ENCODE data around the gene DHRS1. TPM values are rescaled to one million over a fixed set of nuclear protein-coding genes. Genes with fewer than 3 reads are reported as not detected.
A peak's percentile ranks its signal among the peaks of the same experiment; 100 is the strongest.

Gene DHRS1
- total and polyA plus RNA-seq, 3 experiments from 2014 or later = 9.3 to 34.8 (median 9.8) TPM

DNA sequence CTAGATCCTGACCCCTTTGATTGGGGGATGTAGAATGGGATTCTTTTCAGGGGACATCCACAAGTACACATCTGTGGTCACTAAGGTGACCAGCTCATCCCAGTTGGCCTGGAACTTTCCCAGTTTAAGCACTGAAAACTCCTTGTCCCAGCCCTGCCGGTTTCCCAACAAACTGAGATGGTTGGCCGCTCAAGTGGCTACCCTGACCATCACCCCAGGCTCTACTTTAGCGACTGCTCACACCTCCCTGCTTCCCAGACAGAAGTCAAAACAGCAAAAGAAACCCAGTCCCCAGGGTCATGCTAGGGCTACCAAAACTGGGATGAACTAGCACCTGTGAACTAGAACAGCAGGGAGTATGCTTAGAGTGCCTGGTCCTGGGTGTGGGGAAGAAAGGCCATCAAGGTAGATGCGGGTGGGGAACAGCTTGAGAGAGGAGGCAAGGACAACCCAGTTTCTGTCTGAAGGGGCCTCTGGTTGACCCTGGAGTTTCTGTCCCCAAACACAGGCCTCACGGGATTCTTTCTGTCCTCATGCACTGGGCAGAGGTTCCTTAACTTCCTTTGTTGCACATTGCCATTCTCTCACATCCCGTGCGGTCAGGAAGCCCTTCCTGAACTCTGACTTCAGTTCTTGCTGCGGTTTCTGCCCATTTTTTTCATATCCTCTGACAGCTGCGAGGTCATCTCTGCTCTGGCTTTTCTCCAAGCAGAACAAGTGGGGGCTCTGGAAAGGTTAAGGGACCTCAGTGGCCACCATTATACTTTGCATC is 13.3 kb upstream of the DHRS1 start:
- Mint-ChIP-seq H3K27me3 (peaks cover 0 to 2% of the 10 kb centered on the region in 2 donors), H3K36me3 (peaks cover 0 to 7% (median 6%) of the 10 kb centered on the region in 3 donors), H3K4me3 (peak overlapping the region; percentile 79 to 89 (median 87)), H3K27ac (peak overlapping the region; percentile 89 to 99 (median 94)), H3K9me3 (no peaks in the 10 kb centered on the region), H3K4me1 (peaks cover 68 to 76% (median 69%) of the 10 kb centered on the region in 3 donors)
- POLR2A ChIA-PET = interaction anchor here (0.7 to 3.5 kb wide), 6 partner anchors 13 to 118 kb away, joined by 3 to 26 read pairs (median 4); partner anchors contain the start of genes CBLN3, KHNYN, NOP9 and TINF2
- H3K36me3 ChIP-seq (ENCODE audit: insufficient read depth, low read length) = no peaks in the 10 kb centered on the region
- DNase-seq = peak in 3 of 5 donors; percentile 44 to 65 (median 61)
- no peak overlapping the region for H3K4me3 ChIP-seq (ENCODE audit: low read length)
- H3K9me3 ChIP-seq (ENCODE audit: low read length) = no peaks in the 10 kb centered on the region
- H3K27ac ChIP-seq (ENCODE audit: low read depth, low read length) = peak overlapping the region; percentile 69
- no peaks in the 10 kb centered on the region for H3K27me3 ChIP-seq (ENCODE audit: insufficient read depth, low read length, poor library complexity, severe bottlenecking)
- peaks cover 63% of the 10 kb centered on the region for H3K4me1 ChIP-seq (ENCODE audit: insufficient read depth, low read length)
- CTCF ChIA-PET = interaction anchor here (4.3 to 17.7 kb wide), 4 partner anchors 13 to 70 kb away, joined by 20 to 265 read pairs (median 119); partner anchors contain the start of genes ADCY4, DHRS1, NOP9 and RABGGTA

DNA sequence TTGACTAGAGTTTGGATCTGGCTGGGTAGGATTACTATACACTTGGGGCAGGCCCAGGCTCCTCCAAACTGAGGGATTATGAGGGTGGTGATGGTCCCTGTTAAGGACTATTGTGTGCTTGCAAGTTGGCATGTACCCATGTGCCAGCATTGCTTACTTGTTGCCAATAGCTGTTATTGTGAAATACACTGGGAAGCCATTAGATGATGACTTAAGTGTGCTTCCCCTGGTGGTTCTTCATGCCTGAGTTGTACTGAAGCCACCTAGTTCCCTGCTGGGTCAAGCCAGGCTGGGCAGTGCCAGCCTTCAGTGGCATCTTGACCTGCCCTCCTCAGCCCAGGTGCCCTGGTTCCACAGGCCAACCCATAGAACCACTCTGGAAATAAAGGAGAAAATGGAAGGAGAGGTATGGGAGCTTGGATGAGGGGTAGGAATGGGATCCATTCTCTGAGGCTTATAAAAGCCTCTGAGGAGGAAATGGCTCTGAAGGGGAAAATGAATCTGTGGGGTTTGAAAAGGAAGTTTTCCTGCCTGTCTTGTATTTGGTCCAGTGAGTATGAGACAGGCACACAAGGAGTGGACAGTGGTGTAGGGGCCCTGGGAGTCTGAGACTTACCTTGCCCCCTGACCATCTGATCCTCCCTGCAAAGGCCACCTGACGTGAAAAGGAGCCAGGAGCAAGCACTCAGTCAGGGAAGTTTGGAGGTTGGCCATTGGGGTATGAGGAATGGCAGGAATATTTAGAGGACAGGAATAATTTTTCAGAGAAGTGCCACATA is 12.4 kb upstream of the DHRS1 start:
- H3K9me3 Mint-ChIP-seq = no peaks in the 10 kb centered on the region
- peak overlapping the region; percentile 79 to 89 (median 86) for H3K4me3 Mint-ChIP-seq
- Histone ChIP-seq H3K9me3 (ENCODE audit: low read length) (no peaks in the 10 kb centered on the region), H3K27me3 (ENCODE audit: insufficient read depth, low read length, poor library complexity, severe bottlenecking) (no peaks in the 10 kb centered on the region), H3K36me3 (ENCODE audit: insufficient read depth, low read length) (no peaks in the 10 kb centered on the region), H3K27ac (ENCODE audit: low read depth, low read length) (peak overlapping the region; percentile 69), H3K4me3 (ENCODE audit: low read length) (peak overlapping the region; percentile 58), H3K4me1 (ENCODE audit: insufficient read depth, low read length) (peaks cover 66% of the 10 kb centered on the region)
- peak in 1 of 5 donors; percentile 18 for DNase-seq
- peaks cover 0 to 14% (median 6%) of the 10 kb centered on the region in 3 donors for H3K36me3 Mint-ChIP-seq
- ChIA-PET CTCF (interaction anchor here (0.9 to 17.7 kb wide), 9 partner anchors 12 to 125 kb away, joined by 3 to 265 read pairs (median 13); partner anchors contain the start of genes ADCY4, DHRS1, MDP1 and NOP9), POLR2A (interaction anchor here (0.9 to 3.5 kb wide), 7 partner anchors 10 to 197 kb away, joined by 4 to 26 read pairs (median 8); partner anchors contain the start of genes CBLN3, DCAF11, KHNYN and NRL)
- peaks cover 68 to 77% (median 71%) of the 10 kb centered on the region in 3 donors for H3K4me1 Mint-ChIP-seq
- peaks cover 0 to 2% of the 10 kb centered on the region in 2 donors for H3K27me3 Mint-ChIP-seq
- peak overlapping the region; percentile 89 to 99 (median 94) for H3K27ac Mint-ChIP-seq

DNA sequence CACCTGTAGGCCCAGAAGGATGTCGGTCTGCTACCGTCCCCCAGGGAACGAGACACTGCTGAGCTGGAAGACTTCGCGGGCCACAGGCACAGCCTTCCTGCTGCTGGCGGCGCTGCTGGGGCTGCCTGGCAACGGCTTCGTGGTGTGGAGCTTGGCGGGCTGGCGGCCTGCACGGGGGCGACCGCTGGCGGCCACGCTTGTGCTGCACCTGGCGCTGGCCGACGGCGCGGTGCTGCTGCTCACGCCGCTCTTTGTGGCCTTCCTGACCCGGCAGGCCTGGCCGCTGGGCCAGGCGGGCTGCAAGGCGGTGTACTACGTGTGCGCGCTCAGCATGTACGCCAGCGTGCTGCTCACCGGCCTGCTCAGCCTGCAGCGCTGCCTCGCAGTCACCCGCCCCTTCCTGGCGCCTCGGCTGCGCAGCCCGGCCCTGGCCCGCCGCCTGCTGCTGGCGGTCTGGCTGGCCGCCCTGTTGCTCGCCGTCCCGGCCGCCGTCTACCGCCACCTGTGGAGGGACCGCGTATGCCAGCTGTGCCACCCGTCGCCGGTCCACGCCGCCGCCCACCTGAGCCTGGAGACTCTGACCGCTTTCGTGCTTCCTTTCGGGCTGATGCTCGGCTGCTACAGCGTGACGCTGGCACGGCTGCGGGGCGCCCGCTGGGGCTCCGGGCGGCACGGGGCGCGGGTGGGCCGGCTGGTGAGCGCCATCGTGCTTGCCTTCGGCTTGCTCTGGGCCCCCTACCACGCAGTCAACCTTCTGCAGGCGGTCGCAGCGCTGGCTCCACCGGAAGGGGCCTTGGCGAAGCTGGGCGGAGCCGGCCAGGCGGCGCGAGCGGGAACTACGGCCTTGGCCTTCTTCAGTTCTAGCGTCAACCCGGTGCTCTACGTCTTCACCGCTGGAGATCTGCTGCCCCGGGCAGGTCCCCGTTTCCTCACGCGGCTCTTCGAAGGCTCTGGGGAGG is 11.3 kb upstream of the DHRS1 start, which contains the start of gene LTB4R:
TSS of gene LTB4R (plus strand) at position 857 of the 959 bp plus-strand sequence. CDS start 4,150 bp downstream, outside the sequence.
- H3K4me1 Mint-ChIP-seq = peaks cover 68 to 77% (median 71%) of the 10 kb centered on the region in 3 donors
- H3K4me3 Mint-ChIP-seq = peak within 1 kb of the TSS; percentile 79 to 89 (median 86)
- peaks cover 0 to 25% (median 10%) of the 10 kb centered on the region in 3 donors for H3K36me3 Mint-ChIP-seq
- peak within 1 kb of the TSS; percentile 89 to 99 (median 96) for H3K27ac Mint-ChIP-seq
- peaks cover 0 to 2% of the 10 kb centered on the region in 2 donors for H3K27me3 Mint-ChIP-seq
- H3K9me3 Mint-ChIP-seq = no peaks in the 10 kb centered on the region
- peaks cover 66% of the 10 kb centered on the region for H3K4me1 ChIP-seq (ENCODE audit: insufficient read depth, low read length)
- ChIA-PET CTCF (interaction anchor here (0.9 to 17.7 kb wide), 16 partner anchors 8 to 126 kb away, joined by 3 to 265 read pairs (median 5); partner anchors contain the start of genes ADCY4, CBLN3, DHRS1 and KHNYN), POLR2A (interaction anchor here (0.6 to 3.5 kb wide), 10 partner anchors 9 to 196 kb away, joined by 3 to 26 read pairs (median 8); partner anchors contain the start of genes CBLN3, DCAF11, DHRS1 and KHNYN)
- H3K27me3 ChIP-seq (ENCODE audit: insufficient read depth, low read length, poor library complexity, severe bottlenecking) = no peaks in the 10 kb centered on the region
- peak; percentile 56 to 82 (median 74) for DNase-seq
- no peaks in the 10 kb centered on the region for H3K9me3 ChIP-seq (ENCODE audit: low read length)
- peak within 1 kb of the TSS; percentile 58 for H3K4me3 ChIP-seq (ENCODE audit: low read length)
- H3K36me3 ChIP-seq (ENCODE audit: insufficient read depth, low read length) = peaks cover 10% of the 10 kb centered on the region
- peak within 1 kb of the TSS; percentile 69 for H3K27ac ChIP-seq (ENCODE audit: low read depth, low read length)

DNA sequence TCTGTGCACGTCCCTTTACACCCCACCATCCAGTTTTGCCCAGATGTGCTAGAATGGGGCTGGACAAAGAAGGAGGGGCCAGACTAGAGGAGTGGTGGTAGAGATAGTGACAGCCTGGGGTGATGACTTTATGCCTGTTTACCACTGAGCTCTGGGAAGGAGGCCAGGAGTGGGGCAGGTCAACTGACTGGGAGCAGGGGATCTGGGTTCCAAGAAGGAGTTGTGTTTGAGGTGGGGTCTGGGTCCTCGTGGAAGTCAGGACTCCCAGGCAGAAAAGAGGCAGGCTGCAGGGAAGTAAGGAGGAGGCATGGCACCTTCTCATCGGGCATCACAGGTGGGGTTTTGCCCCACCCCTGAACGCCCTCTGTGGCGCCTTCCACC is 10.7 kb upstream of the DHRS1 start:
- no peaks in the 10 kb centered on the region for H3K9me3 Mint-ChIP-seq
- DNase-seq = no peak
- ChIA-PET POLR2A (interaction anchor here (1.5 to 3.5 kb wide), 7 partner anchors 11 to 120 kb away, joined by 3 to 26 read pairs (median 9); partner anchors contain the start of genes CBLN3, DHRS1, KHNYN and NOP9), CTCF (interaction anchor here (0.9 to 17.7 kb wide), 13 partner anchors 10 to 126 kb away, joined by 3 to 265 read pairs (median 12); partner anchors contain the start of genes ADCY4, CBLN3, DHRS1 and KHNYN)
- H3K27ac ChIP-seq (ENCODE audit: low read depth, low read length) = peak overlapping the region; percentile 69
- peak overlapping the region; percentile 58 for H3K4me3 ChIP-seq (ENCODE audit: low read length)
- H3K36me3 Mint-ChIP-seq = peaks cover 0 to 31% (median 11%) of the 10 kb centered on the region in 3 donors
- H3K27ac Mint-ChIP-seq = peak overlapping the region; percentile 89 to 98 (median 96)
- peaks cover 63 to 71% (median 64%) of the 10 kb centered on the region in 3 donors for H3K4me1 Mint-ChIP-seq
- peaks cover 65% of the 10 kb centered on the region for H3K4me1 ChIP-seq (ENCODE audit: insufficient read depth, low read length)
- peak overlapping the region; percentile 79 to 87 (median 83) for H3K4me3 Mint-ChIP-seq
- H3K27me3 Mint-ChIP-seq = peaks cover 0 to 2% of the 10 kb centered on the region in 2 donors
- peaks cover 16% of the 10 kb centered on the region for H3K36me3 ChIP-seq (ENCODE audit: insufficient read depth, low read length)
- no peaks in the 10 kb centered on the region for H3K27me3 ChIP-seq (ENCODE audit: insufficient read depth, low read length, poor library complexity, severe bottlenecking)
- H3K9me3 ChIP-seq (ENCODE audit: low read length) = no peaks in the 10 kb centered on the region

DNA sequence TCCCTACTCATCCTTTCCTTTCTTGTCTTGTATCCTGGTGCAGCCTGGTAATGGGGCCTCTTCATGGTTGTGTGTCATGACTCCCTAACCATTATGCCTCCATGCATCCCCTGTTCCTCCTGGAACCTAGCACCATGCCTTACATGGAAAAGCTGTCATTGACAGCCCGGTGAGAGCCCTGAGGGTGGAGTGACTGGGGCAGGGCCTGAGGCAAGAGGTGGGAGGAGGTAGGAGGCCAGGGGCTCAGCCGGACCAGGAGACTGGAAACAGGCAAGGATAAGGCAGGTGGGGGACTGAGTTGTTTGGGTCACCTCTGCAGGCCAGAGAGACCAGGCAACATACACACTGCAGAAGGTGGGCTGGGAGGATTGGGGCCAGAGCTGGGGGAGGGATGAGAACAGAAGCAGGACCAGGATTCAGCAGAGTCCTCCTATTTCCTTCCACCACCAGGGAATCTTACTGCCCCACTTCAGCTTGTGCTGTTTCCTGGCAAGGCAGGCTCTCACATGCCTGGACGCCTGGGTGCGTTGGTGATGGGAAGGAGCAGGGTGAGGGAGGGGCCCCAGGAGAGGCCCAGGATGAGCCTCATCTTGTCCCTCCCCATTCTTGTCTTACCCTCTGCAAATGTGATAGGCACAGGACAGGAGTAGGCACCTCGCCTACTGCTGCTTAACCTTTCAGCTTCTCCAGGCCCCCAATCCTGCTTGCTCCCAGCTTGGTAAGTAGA is 10.1 kb upstream of the DHRS1 start, which contains the start of gene LTB4R2:
TSS of gene LTB4R2 (plus strand) at position 603 of the 727 bp plus-strand sequence. CDS start 525 bp downstream, outside the sequence.
- peaks cover 58 to 66% (median 59%) of the 10 kb centered on the region in 3 donors for H3K4me1 Mint-ChIP-seq
- peak within 1 kb of the TSS; percentile 58 for H3K4me3 ChIP-seq (ENCODE audit: low read length)
- peak within 1 kb of the TSS; percentile 79 to 88 (median 84) for H3K4me3 Mint-ChIP-seq
- H3K4me1 ChIP-seq (ENCODE audit: insufficient read depth, low read length) = peaks cover 59% of the 10 kb centered on the region
- H3K27ac ChIP-seq (ENCODE audit: low read depth, low read length) = peak within 1 kb of the TSS; percentile 69
- H3K27ac Mint-ChIP-seq = peak within 1 kb of the TSS; percentile 89 to 98 (median 96)
- peaks cover 22% of the 10 kb centered on the region for H3K36me3 ChIP-seq (ENCODE audit: insufficient read depth, low read length)
- ChIA-PET POLR2A (interaction anchor here (1.5 to 3.5 kb wide), 6 partner anchors 10 to 121 kb away, joined by 3 to 26 read pairs (median 12); partner anchors contain the start of genes CBLN3, DHRS1, KHNYN and NOP9), CTCF (interaction anchor here (0.9 to 17.7 kb wide), 17 partner anchors 9 to 251 kb away, joined by 3 to 265 read pairs (median 7); partner anchors contain the start of genes ADCY4, CBLN3, CHMP4A and DHRS1)
- no peaks in the 10 kb centered on the region for H3K9me3 Mint-ChIP-seq
- H3K27me3 Mint-ChIP-seq = peaks cover 0 to 2% of the 10 kb centered on the region in 2 donors
- H3K27me3 ChIP-seq (ENCODE audit: insufficient read depth, low read length, poor library complexity, severe bottlenecking) = no peaks in the 10 kb centered on the region
- H3K36me3 Mint-ChIP-seq = peaks cover 0 to 37% (median 16%) of the 10 kb centered on the region in 3 donors
- no peak for DNase-seq
- no peaks in the 10 kb centered on the region for H3K9me3 ChIP-seq (ENCODE audit: low read length)
